Measurements from ENCODE around the gene IGFBP5. TPM values are rescaled to one million over a fixed set of nuclear protein-coding genes. Genes with fewer than 3 reads are reported as not detected.
A peak's percentile ranks its signal among the peaks of the same experiment; 100 is the strongest.

Gene IGFBP5
- total and polyA plus RNA-seq, 12 donors: 67.1 to 267 (median 152) TPM

DNA sequence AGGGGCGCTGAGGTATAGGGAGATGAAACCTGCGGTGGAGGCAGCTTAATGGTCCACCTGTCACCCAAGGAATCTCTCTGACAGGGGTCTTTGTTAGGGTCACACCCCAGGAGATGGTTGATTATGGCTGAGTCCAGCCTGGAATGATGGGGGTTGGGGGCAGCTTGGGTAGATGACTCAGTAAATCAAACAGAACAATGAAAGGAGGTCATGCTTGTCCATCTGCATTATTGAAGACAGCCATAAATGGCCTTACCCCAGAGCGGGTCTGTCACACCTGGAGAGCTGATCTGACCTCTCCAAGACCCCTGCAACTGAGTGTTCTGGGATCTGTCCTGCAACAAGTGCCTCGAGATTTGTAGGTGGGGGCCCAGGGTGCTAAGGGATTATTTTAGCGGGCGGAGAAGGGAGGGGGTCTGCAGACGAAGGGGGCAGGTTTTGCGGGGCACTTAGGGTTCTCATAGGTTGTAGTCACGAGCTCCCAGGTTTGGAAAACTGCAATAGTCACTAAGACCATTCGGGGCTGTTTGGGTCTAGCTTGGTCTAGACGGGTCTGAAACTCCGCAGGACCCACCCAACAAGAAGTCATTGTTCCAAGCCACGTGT is 62.9 kb downstream of the IGFBP5 start:
- H3K36me3 ChIP-seq: no peaks in the 10 kb centered on the region
- TF ChIP-seq, protein P1, sequence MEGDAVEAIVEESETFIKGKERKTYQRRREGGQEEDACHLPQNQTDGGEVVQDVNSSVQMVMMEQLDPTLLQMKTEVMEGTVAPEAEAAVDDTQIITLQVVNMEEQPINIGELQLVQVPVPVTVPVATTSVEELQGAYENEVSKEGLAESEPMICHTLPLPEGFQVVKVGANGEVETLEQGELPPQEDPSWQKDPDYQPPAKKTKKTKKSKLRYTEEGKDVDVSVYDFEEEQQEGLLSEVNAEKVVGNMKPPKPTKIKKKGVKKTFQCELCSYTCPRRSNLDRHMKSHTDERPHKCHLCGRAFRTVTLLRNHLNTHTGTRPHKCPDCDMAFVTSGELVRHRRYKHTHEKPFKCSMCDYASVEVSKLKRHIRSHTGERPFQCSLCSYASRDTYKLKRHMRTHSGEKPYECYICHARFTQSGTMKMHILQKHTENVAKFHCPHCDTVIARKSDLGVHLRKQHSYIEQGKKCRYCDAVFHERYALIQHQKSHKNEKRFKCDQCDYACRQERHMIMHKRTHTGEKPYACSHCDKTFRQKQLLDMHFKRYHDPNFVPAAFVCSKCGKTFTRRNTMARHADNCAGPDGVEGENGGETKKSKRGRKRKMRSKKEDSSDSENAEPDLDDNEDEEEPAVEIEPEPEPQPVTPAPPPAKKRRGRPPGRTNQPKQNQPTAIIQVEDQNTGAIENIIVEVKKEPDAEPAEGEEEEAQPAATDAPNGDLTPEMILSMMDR (IDR thresholded peaks at IDR 0.05): no peak
- peaks cover 0 to 45% (median 28%) of the 10 kb centered on the region in 9 donors for H3K4me1 ChIP-seq
- no peak for DNase-seq
- H3K9me3 ChIP-seq: no peaks in the 10 kb centered on the region
- H3K4me3 ChIP-seq: peak overlapping the region in 9 of 10 donors; percentile 31 to 74 (median 54)
- 51 to 57% methylated on average over 13 of the region's 13 CpGs for WGBS, 2 donors
- no peak for ATAC-seq
- peaks cover 0 to 42% (median 0%) of the 10 kb centered on the region in 7 donors for H3K27me3 ChIP-seq
- peak overlapping the region in 1 of 10 donors; percentile 50 for H3K27ac ChIP-seq
- intact Hi-C loops (cut with DNase I): loop anchor here in 1 of 10 donors (10.0 kb wide), 1 partner anchor 58 kb away; no protein-coding TSS in a partner anchor

DNA sequence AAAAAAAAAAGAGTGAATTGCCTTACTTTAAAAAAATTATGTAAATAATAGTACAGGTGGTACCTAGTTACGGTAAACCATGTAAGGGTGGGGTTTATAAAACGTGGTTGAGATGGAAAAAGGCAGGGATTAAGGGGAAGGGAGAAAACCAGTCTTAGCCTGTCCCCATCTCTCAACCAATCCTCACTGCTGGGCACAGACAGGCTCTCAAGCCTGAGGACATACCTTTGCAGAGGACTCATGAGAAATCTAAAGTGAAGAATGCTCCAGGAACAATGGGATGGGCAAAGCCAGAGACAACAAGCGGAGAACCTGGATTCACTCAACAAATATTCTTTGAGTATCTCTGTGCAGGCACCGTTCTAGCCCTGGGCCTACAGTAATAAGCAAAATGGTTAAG is 65.6 kb downstream of the IGFBP5 start:
- Histone ChIP-seq H3K27ac (no peak overlapping the region), H3K4me1 (peaks cover 0 to 18% (median 10%) of the 10 kb centered on the region in 9 donors), H3K9me3 (no peaks in the 10 kb centered on the region), H3K4me3 (no peak overlapping the region), H3K36me3 (no peaks in the 10 kb centered on the region), H3K27me3 (peaks cover 0 to 29% (median 0%) of the 10 kb centered on the region in 7 donors)
- TF ChIP-seq, protein P1 (IDR thresholded peaks at IDR 0.05): no peak
- intact Hi-C loops (cut with DNase I): loop anchor here in 1 of 10 donors (10.0 kb wide), 1 partner anchor 55 kb away; no protein-coding TSS in a partner anchor
- ATAC-seq (no peak), DNase-seq (no peak)
- 93 to 97% methylated on average over 4 of the region's 4 CpGs for WGBS, 2 donors

DNA sequence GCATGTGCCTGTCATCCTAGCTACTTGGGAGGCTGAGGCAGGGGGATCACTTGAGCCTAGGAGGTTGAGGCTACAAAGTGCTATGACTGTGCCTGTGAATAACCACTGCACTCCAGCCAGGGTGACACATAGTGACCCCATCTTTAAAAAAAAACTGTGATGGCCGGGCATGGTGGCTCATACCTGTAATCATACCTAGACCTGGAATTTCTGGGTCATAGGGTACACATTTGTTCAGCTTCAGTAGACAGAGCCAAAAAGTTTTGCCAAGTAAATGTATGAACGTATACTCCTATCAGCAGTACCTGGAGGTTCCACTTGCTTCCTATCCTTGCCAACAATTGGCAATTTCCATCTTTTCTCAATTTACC is 68.5 kb downstream of the IGFBP5 start:
- TF ChIP-seq, protein P1 (IDR thresholded peaks at IDR 0.05): no peak
- intact Hi-C loops (cut with DNase I): no loop called here
- no peak overlapping the region for H3K27ac ChIP-seq
- H3K9me3 ChIP-seq: peaks cover 0 to 7% (median 0%) of the 10 kb centered on the region in 11 donors
- 68 to 87% methylated on average over 2 of the region's 2 CpGs for WGBS, 2 donors
- no peak for DNase-seq
- H3K36me3 ChIP-seq: no peaks in the 10 kb centered on the region
- ATAC-seq: peak in 1 of 8 donors; percentile 9
- no peaks in the 10 kb centered on the region for H3K4me1 ChIP-seq
- H3K4me3 ChIP-seq: no peak overlapping the region
- peaks cover 0 to 3% (median 0%) of the 10 kb centered on the region in 7 donors for H3K27me3 ChIP-seq

DNA sequence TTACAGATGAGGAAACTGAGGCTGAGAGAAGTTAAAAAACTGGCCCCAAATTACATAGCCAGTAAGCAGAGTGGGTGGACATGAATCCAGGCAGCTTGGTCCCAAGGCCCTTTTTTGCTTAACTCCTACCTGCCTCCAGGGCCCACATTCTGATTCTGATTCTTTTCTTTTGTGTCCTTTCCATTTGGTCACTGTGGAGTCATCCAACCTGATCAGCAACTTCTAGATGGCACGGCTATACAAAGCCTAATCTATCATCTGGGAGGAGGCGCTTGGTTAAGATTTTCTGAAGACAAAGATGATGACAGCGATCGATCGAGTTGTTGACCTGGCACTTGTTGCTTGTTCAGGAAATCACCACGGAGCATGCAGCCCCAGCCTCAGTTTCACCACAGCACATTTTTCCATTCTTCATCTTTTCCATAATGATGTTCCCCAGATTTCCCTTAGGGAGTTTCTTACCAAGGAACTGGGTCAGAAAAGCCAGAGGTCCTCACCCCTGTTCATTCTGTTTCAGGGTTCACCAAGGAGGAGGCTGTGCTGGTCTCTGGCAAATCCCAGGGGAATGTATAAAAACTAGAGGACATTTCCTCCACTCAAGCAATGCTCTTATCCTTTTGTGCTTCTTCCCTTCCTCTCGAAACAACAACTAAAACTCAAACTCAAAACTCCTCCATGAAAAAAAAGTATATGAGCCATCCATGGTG is 69.0 kb downstream of the IGFBP5 start:
- Histone ChIP-seq H3K36me3 (no peaks in the 10 kb centered on the region), H3K27ac (no peak overlapping the region), H3K9me3 (peaks cover 0 to 7% (median 0%) of the 10 kb centered on the region in 11 donors), H3K4me3 (no peak overlapping the region), H3K27me3 (no peaks in the 10 kb centered on the region), H3K4me1 (peaks cover 0 to 3% (median 0%) of the 10 kb centered on the region in 9 donors)
- TF ChIP-seq, protein P1 (IDR thresholded peaks at IDR 0.05): no peak
- DNase-seq: no peak
- intact Hi-C loops (cut with DNase I): no loop called here
- ATAC-seq: peak in 2 of 8 donors; percentile 24 to 52
- WGBS, 2 donors: 80 to 83% methylated on average over 7 of the region's 7 CpGs

Measured in heart right ventricle (tissue), 16 donors.